GM18505 (cell line): ENCODE measurements around the gene EPB41L4A.

Source experiments
- ATAC-seq: cut with Tn5 transposase; IDR thresholded peaks from one replicate; pipeline ENCODE4 v1.9.1; 2021; ENCODE audit not compliant: unreplicated experiment
- POLR2A ChIP-seq: IDR thresholded peaks from 4 replicates; pipeline ENCODE4 v1.6.1; 2011; ENCODE audit warnings: borderline replicate concordance; ENCODE audit not compliant: insufficient read depth, insufficient read length; ENCODE audit errors: extremely low read depth

EPB41L4A gene

DNA sequence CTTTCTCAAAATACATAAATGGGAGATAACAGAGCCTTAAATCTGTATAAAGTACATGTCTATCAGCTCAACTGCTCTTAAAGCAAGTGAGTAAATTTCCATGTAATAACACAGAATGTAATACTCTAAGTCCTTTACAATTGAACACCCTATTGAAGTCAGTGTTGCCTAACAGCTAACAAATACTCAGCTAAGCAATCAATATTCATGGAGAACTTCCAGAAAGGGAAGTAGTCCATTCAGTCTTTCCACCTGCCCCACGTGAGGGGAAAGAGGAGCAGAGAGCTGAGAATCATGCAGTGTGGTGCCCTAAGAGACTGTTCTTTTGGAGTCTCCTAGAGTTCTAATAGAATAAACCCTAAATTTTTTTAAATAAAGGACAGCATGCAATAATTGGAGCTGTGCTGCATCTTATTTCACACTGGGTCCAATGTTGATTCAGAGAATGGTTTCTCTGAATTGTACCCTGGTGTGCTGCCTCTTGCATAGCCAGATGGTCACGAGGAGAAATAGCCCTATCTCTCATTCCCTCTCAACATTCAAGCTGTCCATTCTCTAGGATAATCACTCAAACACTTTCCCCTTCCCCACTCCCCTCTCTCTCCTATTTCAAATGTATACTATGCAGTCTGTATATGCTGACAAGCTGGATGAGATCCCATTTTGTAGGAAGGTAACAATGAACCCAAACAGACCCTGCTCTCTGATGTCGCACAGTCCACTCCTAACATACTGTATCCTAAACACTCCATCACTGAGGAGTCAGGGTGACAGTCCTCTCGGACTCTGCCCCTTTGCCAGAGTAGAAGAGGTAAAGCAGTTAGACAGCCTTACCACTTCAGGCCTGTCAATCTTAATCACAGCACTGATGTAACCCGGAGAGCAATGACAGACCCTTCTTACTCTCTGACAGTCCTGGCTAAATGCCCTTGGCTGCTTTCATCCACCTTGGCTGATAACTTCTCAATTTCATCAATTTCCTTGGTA is 134.8 kb downstream of the EPB41L4A start:
- ATAC-seq: no peak
- TF ChIP-seq POLR2A: no peak

DNA sequence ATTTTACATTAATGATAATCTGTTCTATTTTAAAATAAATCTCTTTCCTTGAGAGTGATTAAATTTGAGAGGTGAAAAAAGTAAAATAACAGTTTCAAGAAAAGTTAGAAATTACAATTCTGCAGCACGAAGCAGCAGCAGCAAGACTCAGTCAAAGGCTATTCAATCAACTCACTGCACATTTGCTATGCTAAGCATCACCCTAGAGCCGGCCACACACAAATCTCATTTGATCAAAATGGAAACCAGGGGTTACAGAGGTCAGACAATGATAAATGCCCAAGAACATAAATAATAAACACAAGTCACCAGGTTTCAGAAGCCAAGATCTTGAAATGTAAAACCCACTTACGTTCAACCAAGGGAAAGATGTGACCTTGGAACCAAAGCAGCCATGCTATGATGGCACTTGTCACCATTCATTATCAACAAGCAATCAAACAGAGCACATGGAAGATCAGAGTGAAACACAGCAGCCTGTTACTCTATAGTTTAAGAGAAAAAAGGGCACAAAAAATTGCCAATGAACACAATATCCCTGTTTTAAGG is 136.0 kb downstream of the EPB41L4A start:
- TF ChIP-seq POLR2A: no peak
- ATAC-seq: no peak

DNA sequence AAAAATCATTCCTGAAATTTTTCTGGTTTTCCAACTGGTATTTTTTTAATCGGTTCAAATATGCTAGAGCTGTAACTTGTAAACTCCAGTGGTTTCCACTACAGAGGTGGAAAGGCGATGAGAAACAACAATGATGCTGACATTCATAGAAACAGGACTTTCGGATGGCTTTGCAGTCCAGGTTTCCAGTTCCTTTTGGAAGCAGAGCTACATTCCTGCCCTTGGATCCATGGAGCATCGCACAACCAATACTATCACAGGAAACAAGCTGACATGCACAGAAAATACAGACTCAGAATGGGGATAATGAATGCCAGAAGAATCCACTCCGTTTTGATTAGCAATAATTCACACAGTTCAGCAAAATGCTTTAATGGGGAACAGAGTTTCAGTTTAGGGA is 140.0 kb downstream of the EPB41L4A start:
- ATAC-seq: no peak
- TF ChIP-seq POLR2A: no peak

DNA sequence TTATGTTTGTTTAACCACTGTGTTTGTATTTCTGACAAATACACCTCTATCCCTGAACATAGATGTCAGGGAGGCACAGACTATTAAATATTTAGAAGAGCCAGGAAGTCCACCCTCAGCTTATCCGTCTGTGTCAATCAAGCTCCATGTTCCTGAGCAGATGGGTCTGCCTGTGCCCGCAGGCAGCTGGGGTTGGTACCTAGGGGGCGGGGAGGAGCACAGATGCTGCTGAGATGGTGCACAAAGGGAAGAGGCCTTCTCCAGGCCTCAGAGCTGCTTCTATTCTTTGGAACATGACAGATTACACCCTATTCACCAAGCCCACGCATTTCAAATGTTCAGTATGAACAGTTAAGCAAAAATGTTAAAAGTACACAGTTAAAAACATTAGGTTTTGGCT is 142.1 kb downstream of the EPB41L4A start:
- no peak for TF ChIP-seq POLR2A
- ATAC-seq: no peak

DNA sequence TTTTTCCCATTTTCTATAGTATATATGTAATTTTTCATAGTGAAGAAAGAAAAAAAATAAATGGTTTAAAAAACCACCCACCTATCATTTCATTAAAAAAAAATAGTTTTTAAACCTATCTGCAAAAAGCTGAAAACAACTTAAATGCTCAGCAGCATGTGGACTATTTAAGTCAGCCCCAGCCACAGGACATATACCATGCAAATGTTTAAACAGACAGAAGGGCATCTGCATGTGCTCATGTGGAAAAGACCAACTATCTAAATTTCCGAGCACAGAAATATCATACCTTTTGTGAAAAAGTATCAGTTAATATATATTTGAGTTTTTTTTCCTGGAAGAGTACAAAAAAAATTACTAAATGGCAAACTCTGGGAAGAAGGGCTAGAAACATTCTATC is 143.4 kb downstream of the EPB41L4A start:
- no peak for ATAC-seq
- no peak for TF ChIP-seq POLR2A

DNA sequence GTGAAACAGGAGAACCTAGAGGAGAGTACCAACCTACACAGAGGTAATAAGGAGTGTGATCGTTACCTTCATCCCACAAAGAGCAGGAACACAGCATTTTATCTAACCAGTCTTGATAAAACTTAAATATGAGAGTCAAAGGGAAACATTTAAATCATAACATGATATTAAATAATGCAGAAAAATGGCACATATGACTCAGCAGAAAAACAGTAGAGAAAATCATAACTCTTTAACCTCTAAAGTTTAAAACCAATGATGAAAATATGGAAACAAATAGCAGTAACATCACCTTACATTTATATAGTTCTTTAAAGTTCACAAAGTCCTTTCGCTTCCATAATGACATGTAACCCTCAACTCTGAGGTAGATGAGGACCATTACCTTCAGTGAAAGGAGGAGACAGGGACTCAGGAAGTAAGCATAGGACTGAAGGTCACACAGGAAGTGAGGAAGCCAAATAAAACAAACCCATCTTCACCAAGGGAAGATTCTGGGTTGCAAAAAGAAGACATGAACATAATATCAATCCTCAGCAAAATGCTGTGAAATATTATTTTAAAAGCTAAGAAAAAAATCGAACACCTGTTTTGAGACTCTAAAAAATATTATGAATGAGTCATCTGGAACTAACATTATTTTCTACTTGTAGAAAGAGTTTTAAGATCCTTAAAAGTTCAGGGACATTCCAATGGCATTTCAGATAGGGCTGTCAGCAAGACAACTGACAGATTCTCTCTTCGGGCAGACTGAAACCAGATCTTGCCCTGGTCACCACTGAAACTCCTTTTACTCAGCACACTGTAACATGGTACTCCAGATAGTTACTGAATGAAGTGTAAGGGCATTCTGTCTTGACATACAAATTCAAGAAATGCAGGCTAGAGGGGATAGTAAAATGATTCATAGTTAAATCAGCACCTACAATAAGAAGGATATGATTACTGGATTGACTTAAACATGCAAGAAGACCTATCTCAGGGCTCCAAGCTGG is 148.5 kb downstream of the EPB41L4A start:
- ATAC-seq: no peak
- TF ChIP-seq POLR2A: no peak

DNA sequence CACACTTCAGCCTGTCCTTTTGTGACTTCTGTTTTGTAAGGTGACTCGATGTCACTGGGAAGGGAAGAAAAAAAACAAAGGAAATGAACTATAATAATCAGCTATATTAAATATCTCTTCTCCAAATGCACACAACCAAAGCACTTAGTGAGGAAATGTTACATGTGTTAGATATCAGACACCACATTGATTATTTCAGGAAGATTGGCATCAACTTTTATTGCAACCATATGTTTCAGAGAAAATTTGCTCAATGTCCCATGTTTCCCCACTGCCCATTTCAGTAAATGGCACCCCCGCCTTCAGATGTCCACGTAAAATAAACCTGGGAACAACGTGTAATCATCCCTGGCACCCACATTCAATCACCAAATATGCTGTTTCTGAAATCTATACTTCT is 151.8 kb downstream of the EPB41L4A start:
- no peak for TF ChIP-seq POLR2A
- no peak for ATAC-seq

DNA sequence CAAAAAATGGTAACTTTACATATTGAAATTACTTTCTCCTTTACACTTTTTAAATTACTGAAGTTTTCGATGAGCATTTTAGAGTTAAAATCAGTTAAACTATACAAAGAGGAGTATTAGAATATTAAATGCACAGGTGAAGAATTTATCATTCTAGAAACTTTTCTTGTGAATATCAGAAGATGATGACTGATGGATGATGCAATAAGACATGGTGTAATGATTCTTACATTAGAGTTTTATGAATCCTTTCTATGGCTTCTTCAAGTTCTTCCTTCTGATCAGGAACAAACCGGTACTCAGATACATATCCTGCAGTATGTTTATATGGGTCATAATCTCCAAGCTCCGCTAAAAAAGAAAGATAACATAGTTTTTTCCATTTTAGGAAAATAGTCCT is 154.4 kb downstream of the EPB41L4A start:
- no peak for ATAC-seq
- no peak for TF ChIP-seq POLR2A

DNA sequence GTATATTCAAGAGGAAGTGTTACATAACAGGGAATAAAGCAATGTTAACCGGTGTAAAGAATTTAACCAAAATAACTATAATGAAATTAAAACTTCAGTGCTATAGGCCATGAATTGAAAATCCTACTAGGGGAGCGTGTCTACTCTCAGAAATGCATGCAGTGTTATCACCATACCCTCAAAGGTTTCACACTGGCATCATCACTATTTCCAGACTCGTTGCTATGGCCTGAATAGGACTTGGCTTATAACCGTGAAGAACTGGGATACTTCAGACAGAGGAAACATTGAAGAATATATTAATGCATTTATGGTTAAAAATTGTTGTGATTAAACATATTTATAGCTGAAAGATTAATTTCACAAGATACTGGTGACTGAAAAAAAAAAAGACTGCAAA is 154.9 kb downstream of the EPB41L4A start:
- no peak for ATAC-seq
- TF ChIP-seq POLR2A: no peak

DNA sequence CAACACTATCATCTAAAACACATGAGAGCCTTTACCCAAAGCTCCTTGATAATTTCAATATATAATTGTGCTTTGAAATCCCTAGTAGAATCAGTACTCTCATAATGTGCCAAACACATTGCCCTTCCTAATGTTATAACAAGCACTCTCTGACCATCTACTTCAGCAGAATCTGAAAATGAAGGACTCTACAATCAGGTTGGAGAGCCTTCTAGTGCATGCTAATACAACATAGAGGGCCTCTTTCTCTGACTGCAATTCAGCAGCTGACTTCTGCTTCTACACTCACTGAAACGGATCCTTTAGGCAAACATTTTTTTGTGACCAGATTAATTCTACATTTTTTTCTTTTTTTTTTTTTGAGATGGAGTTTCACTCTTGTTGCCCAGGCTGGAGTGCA is 155.6 kb downstream of the EPB41L4A start:
- ATAC-seq: no peak
- no peak for TF ChIP-seq POLR2A

DNA sequence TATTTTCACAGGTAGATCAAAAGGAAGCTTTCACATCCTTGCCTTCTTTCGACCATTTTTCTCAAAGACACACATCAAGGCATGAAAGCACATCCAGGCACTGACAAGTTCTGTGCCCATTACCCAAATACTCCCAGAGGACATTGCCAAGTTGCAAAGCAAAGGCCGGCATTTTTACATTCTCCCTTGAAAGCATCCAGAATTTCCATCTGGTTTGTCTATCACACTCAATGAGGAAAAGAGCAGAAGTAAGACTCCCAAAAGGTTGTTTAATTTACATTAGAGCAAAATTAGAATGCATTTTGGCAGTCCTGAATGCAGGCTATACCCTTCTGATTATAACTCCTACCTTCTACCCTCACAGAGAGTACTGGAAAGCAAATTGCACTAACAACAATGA is 160.5 kb downstream of the EPB41L4A start:
- ATAC-seq: no peak
- TF ChIP-seq POLR2A: no peak

DNA sequence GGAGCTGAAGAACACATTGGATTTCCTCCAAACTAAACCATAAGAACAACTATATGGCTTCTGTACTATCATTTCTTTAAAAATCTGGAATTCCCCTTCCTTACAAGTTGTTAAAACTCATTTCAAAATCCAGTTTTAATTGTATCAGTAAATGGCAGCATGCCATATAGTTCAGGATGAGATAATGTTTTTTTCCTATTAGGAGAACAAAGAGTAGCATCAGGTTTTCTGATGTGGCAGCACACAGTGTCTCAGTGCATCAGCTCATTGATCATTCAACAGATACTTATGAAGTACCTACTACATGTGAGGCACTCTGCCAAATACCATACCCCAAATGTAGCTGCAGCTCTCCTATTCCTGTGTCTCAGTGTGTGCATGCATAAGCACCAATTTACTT is 161.1 kb downstream of the EPB41L4A start:
- TF ChIP-seq POLR2A: no peak

DNA sequence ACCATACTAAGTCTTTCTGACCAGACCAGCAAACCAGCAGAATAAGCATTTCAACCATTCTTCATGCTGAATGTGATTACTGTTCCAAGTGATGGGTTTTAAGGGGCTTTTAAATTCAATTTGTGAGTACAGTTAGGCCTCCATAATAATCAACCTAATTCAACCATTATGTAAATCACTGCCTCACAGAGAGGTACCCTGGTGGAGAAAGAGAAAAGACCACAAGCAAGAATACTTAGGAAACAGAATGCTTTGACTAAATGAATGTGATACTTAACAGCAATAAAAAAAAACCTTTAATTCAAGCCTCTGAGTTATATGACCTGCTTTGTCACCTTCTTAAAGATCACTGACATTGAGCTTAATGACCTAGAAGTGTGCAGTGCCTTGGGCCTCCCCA is 162.1 kb downstream of the EPB41L4A start:
- ATAC-seq: no peak
- no peak for TF ChIP-seq POLR2A

More for the DNA sequence above, 161.1 kb downstream of the EPB41L4A start:
- no peak for ATAC-seq
